ENCODE measurements around the gene MARF1. TPM values are rescaled to one million over a fixed set of nuclear protein-coding genes. Genes with fewer than 3 reads are reported as not detected.

MARF1 gene
- total RNA-seq, 2 experiments from 2014 or later = 72.6 to 80.2 TPM

GRCh38 chr16:15605839-15606517, 37.0 kb downstream of the MARF1 start:
- peaks cover 46% of the 10 kb centered on the region for H3K36me3 Mint-ChIP-seq (ENCODE audit: low read depth)
- H3K27ac Mint-ChIP-seq = peak overlapping the region; percentile 39
- peaks cover 4% of the 10 kb centered on the region for H3K4me1 Mint-ChIP-seq (ENCODE audit: low read depth)
- H3K27me3 Mint-ChIP-seq (ENCODE audit: low read depth) = no peaks in the 10 kb centered on the region
- CTCF ChIA-PET = no interaction called here
- no peak overlapping the region for H3K4me3 Mint-ChIP-seq
- intact Hi-C loops (cut with micrococcal nuclease) = no loop called here
- DNase-seq = no peak
- no peaks in the 10 kb centered on the region for H3K9me3 Mint-ChIP-seq

GRCh38 chr16:15604460-15605440, 38.2 kb downstream of the MARF1 start:
- H3K9me3 Mint-ChIP-seq = no peaks in the 10 kb centered on the region
- no peaks in the 10 kb centered on the region for H3K4me1 Mint-ChIP-seq (ENCODE audit: low read depth)
- intact Hi-C loops (cut with micrococcal nuclease) = no loop called here
- CTCF ChIA-PET = no interaction called here
- DNase-seq = no peak
- H3K27ac Mint-ChIP-seq = no peak overlapping the region
- H3K36me3 Mint-ChIP-seq (ENCODE audit: low read depth) = peaks cover 46% of the 10 kb centered on the region
- no peaks in the 10 kb centered on the region for H3K27me3 Mint-ChIP-seq (ENCODE audit: low read depth)
- H3K4me3 Mint-ChIP-seq = no peak overlapping the region

- CTCF ChIA-PET = no interaction called here
- Mint-ChIP-seq H3K27ac (peak overlapping the region; percentile 14), H3K36me3 (ENCODE audit: low read depth) (peaks cover 49% of the 10 kb centered on the region), H3K9me3 (no peaks in the 10 kb centered on the region), H3K4me1 (ENCODE audit: low read depth) (peaks cover 5% of the 10 kb centered on the region), H3K4me3 (no peak overlapping the region), H3K27me3 (ENCODE audit: low read depth) (no peaks in the 10 kb centered on the region)
- DNase-seq = no peak
- intact Hi-C loops (cut with micrococcal nuclease) = no loop called here
These were observed 40.5 kb downstream of the MARF1 start for GRCh38 chr16:15602285-15603044.

- Mint-ChIP-seq H3K4me3 (no peak overlapping the region), H3K36me3 (ENCODE audit: low read depth) (peaks cover 51% of the 10 kb centered on the region), H3K9me3 (no peaks in the 10 kb centered on the region), H3K27me3 (ENCODE audit: low read depth) (no peaks in the 10 kb centered on the region), H3K27ac (no peak overlapping the region), H3K4me1 (ENCODE audit: low read depth) (peaks cover 5% of the 10 kb centered on the region)
- intact Hi-C loops (cut with micrococcal nuclease) = no loop called here
- CTCF ChIA-PET = no interaction called here
- no peak for DNase-seq
These were observed 41.6 kb downstream of the MARF1 start for GRCh38 chr16:15601212-15601879.

GRCh38 chr16:15599303-15600070, 43.5 kb downstream of the MARF1 start:
- Mint-ChIP-seq H3K27me3 (ENCODE audit: low read depth) (no peaks in the 10 kb centered on the region), H3K27ac (peak overlapping the region; percentile 19), H3K4me1 (ENCODE audit: low read depth) (peaks cover 7% of the 10 kb centered on the region), H3K4me3 (no peak overlapping the region), H3K36me3 (ENCODE audit: low read depth) (peaks cover 61% of the 10 kb centered on the region), H3K9me3 (no peaks in the 10 kb centered on the region)
- intact Hi-C loops (cut with micrococcal nuclease) = no loop called here
- CTCF ChIA-PET = no interaction called here
- DNase-seq = no peak

GRCh38 chr16:15598648-15599190, 44.2 kb downstream of the MARF1 start:
- CTCF ChIA-PET = no interaction called here
- Mint-ChIP-seq H3K4me3 (no peak overlapping the region), H3K36me3 (ENCODE audit: low read depth) (peaks cover 64% of the 10 kb centered on the region), H3K27ac (peak overlapping the region; percentile 86), H3K27me3 (ENCODE audit: low read depth) (no peaks in the 10 kb centered on the region), H3K9me3 (no peaks in the 10 kb centered on the region), H3K4me1 (ENCODE audit: low read depth) (peaks cover 13% of the 10 kb centered on the region)
- peak; percentile 38 for DNase-seq
- intact Hi-C loops (cut with micrococcal nuclease) = no loop called here

- H3K4me1 Mint-ChIP-seq (ENCODE audit: low read depth) = peaks cover 18% of the 10 kb centered on the region
- intact Hi-C loops (cut with micrococcal nuclease) = no loop called here
- no peak for DNase-seq
- peaks cover 62% of the 10 kb centered on the region for H3K36me3 Mint-ChIP-seq (ENCODE audit: low read depth)
- H3K4me3 Mint-ChIP-seq = no peak overlapping the region
- no peaks in the 10 kb centered on the region for H3K27me3 Mint-ChIP-seq (ENCODE audit: low read depth)
- no peaks in the 10 kb centered on the region for H3K9me3 Mint-ChIP-seq
- H3K27ac Mint-ChIP-seq = peak overlapping the region; percentile 57
- CTCF ChIA-PET = no interaction called here
These were observed 44.9 kb downstream of the MARF1 start for GRCh38 chr16:15597822-15598647.

- intact Hi-C loops (cut with micrococcal nuclease) = no loop called here
- H3K27me3 Mint-ChIP-seq (ENCODE audit: low read depth) = no peaks in the 10 kb centered on the region
- H3K4me3 Mint-ChIP-seq = no peak overlapping the region
- no peak for DNase-seq
- H3K27ac Mint-ChIP-seq = peak overlapping the region; percentile 37
- CTCF ChIA-PET = interaction anchor here (0.6 to 0.8 kb wide), 2 partner anchors 23 to 508 kb away, joined by 3 to 4 read pairs; no protein-coding TSS in a partner anchor
- H3K4me1 Mint-ChIP-seq (ENCODE audit: low read depth) = peaks cover 26% of the 10 kb centered on the region
- peaks cover 58% of the 10 kb centered on the region for H3K36me3 Mint-ChIP-seq (ENCODE audit: low read depth)
- H3K9me3 Mint-ChIP-seq = no peaks in the 10 kb centered on the region
These were observed 45.8 kb downstream of the MARF1 start for GRCh38 chr16:15597135-15597534.

GRCh38 chr16:15594711-15595320, 48.1 kb downstream of the MARF1 start:
- no peaks in the 10 kb centered on the region for H3K27me3 Mint-ChIP-seq (ENCODE audit: low read depth)
- intact Hi-C loops (cut with micrococcal nuclease) = loop anchor here (5.0 kb wide), 1 partner anchor 118 kb away; no protein-coding TSS in a partner anchor
- no peak for DNase-seq
- CTCF ChIA-PET = no interaction called here
- no peak overlapping the region for H3K4me3 Mint-ChIP-seq
- peak overlapping the region; percentile 7 for H3K27ac Mint-ChIP-seq
- H3K9me3 Mint-ChIP-seq = no peaks in the 10 kb centered on the region
- H3K4me1 Mint-ChIP-seq (ENCODE audit: low read depth) = peaks cover 46% of the 10 kb centered on the region
- H3K36me3 Mint-ChIP-seq (ENCODE audit: low read depth) = peaks cover 47% of the 10 kb centered on the region

- H3K27ac Mint-ChIP-seq = no peak overlapping the region
- no peaks in the 10 kb centered on the region for H3K27me3 Mint-ChIP-seq (ENCODE audit: low read depth)
- CTCF ChIA-PET = no interaction called here
- no peaks in the 10 kb centered on the region for H3K9me3 Mint-ChIP-seq
- peaks cover 47% of the 10 kb centered on the region for H3K36me3 Mint-ChIP-seq (ENCODE audit: low read depth)
- intact Hi-C loops (cut with micrococcal nuclease) = loop anchor here (5.0 kb wide), 1 partner anchor 116 kb away; no protein-coding TSS in a partner anchor
- H3K4me3 Mint-ChIP-seq = no peak overlapping the region
- H3K4me1 Mint-ChIP-seq (ENCODE audit: low read depth) = peaks cover 50% of the 10 kb centered on the region
- no peak for DNase-seq
These were observed 49.7 kb downstream of the MARF1 start for GRCh38 chr16:15593235-15593634.

Measured in activated naive CD4-positive, alpha-beta T cell treated with anti-CD3 and anti-CD28 coated beads for 36 hours (primary cell).